NB4 (cell line): ENCODE results near the gene PUM1.

ENCODE experiments used
- DNase-seq: peaks from one replicate; pipeline ENCODE4 v3.0.0; 2010; ENCODE audit warnings: low read depth
- H3K4me3 ChIP-seq: one replicate; pipeline ENCODE4 v1.5.1; 2011; ENCODE audit warnings: mild to moderate bottlenecking, low read depth, low read length, moderate library complexity
- CTCF ChIP-seq: IDR thresholded peaks from one replicate; pipeline ENCODE4 v1.5.1; 2012; ENCODE audit warnings: low read depth, low read length
- MAX ChIP-seq: IDR thresholded peaks from 2 replicates; pipeline ENCODE4 v1.6.1; 2011; ENCODE audit warnings: low read depth, low read length
- MYC ChIP-seq: IDR thresholded peaks from 2 replicates; pipeline ENCODE4 v1.6.1; 2011; ENCODE audit warnings: low read depth, low read length
- POLR2A ChIP-seq: IDR thresholded peaks from 2 replicates; pipeline ENCODE4 v1.6.1; 2011; ENCODE audit warnings: mild to moderate bottlenecking; ENCODE audit not compliant: insufficient read length; ENCODE audit errors: extremely low read depth

Gene PUM1

GRCh38 chr1:31006747-31007146, 58.8 kb downstream of the PUM1 start:
- H3K4me3 ChIP-seq: no peak overlapping the region
- DNase-seq: no peak
- TF ChIP-seq MYC (no peak), CTCF (no peak), POLR2A (no peak), MAX (no peak)

GRCh38 chr1:31005617-31006166, 59.8 kb downstream of the PUM1 start:
- TF ChIP-seq CTCF (no peak), MAX (no peak), MYC (no peak)
- DNase-seq: no peak
- no peak overlapping the region for H3K4me3 ChIP-seq

GRCh38 chr1:31005198-31005597, 60.3 kb downstream of the PUM1 start:
- DNase-seq: no peak
- H3K4me3 ChIP-seq: no peak overlapping the region
- TF ChIP-seq POLR2A (no peak), MAX (no peak)

- H3K4me3 ChIP-seq: no peak overlapping the region
- TF ChIP-seq POLR2A: no peak
- TF ChIP-seq MYC: no peak
- TF ChIP-seq MAX: no peak
- no peak for TF ChIP-seq CTCF
- DNase-seq: no peak
These were observed 61.3 kb downstream of the PUM1 start for GRCh38 chr1:31004231-31004621.

- DNase-seq: no peak
- no peak overlapping the region for H3K4me3 ChIP-seq
- no peak for TF ChIP-seq POLR2A
- no peak for TF ChIP-seq MYC
- TF ChIP-seq MAX: no peak
- TF ChIP-seq CTCF: no peak
These were observed 61.8 kb downstream of the PUM1 start for GRCh38 chr1:31003613-31004230.

GRCh38 chr1:31000301-31000700, 65.2 kb downstream of the PUM1 start:
- DNase-seq: no peak
- no peak for TF ChIP-seq CTCF
- TF ChIP-seq POLR2A: no peak
- no peak for TF ChIP-seq MAX
- no peak for TF ChIP-seq MYC
- H3K4me3 ChIP-seq: no peak overlapping the region
